ENCODE results near the gene CAMKMT. TPM values are rescaled to one million over a fixed set of nuclear protein-coding genes. Genes with fewer than 3 reads are reported as not detected.

The CAMKMT gene
- total RNA-seq, 2 experiments from 2014 or later, result 11.9 to 13.9 TPM

DNA sequence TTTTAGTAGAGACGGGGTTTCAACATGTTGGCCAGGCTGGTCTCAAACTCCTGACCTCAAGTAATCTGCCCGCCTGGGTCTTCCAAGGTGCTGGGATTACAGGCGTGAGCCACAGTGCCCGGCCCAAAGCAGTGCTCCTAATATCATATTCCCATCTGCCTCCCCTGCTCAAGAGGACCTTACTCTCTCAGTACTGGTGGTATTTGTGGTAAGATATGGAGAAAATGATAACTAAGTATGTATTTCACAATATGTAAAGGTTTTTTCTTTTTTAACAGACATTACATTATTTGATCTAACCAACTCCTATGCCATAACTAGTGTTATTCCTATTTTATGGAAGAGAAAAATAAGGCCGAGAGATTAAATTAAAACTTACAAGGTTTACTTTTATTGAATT, 201.0 kb downstream of the CAMKMT start:
- intact Hi-C loops (cut with DNase I, micrococcal nuclease), result no loop called here
- H3K27me3 Mint-ChIP-seq, result no peaks in the 10 kb centered on the region
- H3K4me3 ChIP-seq (ENCODE audit: low read length), result no peak overlapping the region
- no peak overlapping the region for H3K4me3 Mint-ChIP-seq
- H3K27me3 ChIP-seq (ENCODE audit: control insufficient read depth in 1 of 2, insufficient read depth in 2 of 2, low read length in 2 of 2), result no peaks in the 10 kb centered on the region
- H3K27ac ChIP-seq (ENCODE audit: low read depth in 1 of 2, low read length in 2 of 2), result no peak overlapping the region
- TF ChIP-seq, protein P1, sequence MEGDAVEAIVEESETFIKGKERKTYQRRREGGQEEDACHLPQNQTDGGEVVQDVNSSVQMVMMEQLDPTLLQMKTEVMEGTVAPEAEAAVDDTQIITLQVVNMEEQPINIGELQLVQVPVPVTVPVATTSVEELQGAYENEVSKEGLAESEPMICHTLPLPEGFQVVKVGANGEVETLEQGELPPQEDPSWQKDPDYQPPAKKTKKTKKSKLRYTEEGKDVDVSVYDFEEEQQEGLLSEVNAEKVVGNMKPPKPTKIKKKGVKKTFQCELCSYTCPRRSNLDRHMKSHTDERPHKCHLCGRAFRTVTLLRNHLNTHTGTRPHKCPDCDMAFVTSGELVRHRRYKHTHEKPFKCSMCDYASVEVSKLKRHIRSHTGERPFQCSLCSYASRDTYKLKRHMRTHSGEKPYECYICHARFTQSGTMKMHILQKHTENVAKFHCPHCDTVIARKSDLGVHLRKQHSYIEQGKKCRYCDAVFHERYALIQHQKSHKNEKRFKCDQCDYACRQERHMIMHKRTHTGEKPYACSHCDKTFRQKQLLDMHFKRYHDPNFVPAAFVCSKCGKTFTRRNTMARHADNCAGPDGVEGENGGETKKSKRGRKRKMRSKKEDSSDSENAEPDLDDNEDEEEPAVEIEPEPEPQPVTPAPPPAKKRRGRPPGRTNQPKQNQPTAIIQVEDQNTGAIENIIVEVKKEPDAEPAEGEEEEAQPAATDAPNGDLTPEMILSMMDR (IDR thresholded peaks at IDR 0.05), result no peak
- H3K36me3 Mint-ChIP-seq (ENCODE audit: low read depth), result peaks cover 18% of the 10 kb centered on the region
- H3K9me3 Mint-ChIP-seq, result no peaks in the 10 kb centered on the region
- CTCF ChIA-PET, result no interaction called here
- POLR2A ChIA-PET, result no interaction called here
- ATAC-seq (ENCODE audit: poor library complexity), result no peak
- no peaks in the 10 kb centered on the region for H3K4me1 ChIP-seq (ENCODE audit: insufficient read depth, low read length)
- no peaks in the 10 kb centered on the region for H3K9me3 ChIP-seq (ENCODE audit: control insufficient read depth in 1 of 2, insufficient read depth in 1 of 2, low read length in 2 of 2)
- H3K4me1 Mint-ChIP-seq (ENCODE audit: low read depth), result no peaks in the 10 kb centered on the region
- no peak overlapping the region for H3K27ac Mint-ChIP-seq
- DNase-seq, result no peak
- peaks cover 4% of the 10 kb centered on the region for H3K36me3 ChIP-seq (ENCODE audit: insufficient read depth, low read length)

DNA sequence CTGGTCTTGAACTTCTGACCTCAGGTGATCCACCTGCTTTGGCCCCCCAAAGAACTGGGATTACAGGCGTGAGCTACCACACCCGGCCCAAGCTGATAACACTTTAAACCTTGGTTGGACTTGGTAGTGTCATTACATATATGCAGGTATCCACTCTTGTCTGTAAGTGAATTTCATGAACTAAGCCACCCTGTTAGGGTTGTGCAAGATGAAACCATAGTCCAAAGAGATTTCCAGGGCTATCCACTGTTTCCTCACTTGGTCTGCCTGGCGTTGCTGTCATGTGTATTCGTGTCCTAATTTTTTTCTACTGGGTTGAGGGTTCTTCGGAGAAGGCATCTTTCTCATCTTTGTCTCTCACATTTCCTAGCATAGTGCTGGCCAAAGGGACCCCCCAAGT, 203.0 kb downstream of the CAMKMT start:
- DNase-seq (no peak), ATAC-seq (ENCODE audit: poor library complexity) (no peak)
- Mint-ChIP-seq H3K9me3 (no peaks in the 10 kb centered on the region), H3K27ac (no peak overlapping the region), H3K27me3 (no peaks in the 10 kb centered on the region), H3K36me3 (ENCODE audit: low read depth) (peaks cover 12% of the 10 kb centered on the region), H3K4me1 (ENCODE audit: low read depth) (peaks cover 17% of the 10 kb centered on the region), H3K4me3 (no peak overlapping the region)
- TF ChIP-seq, protein P1 (IDR thresholded peaks at IDR 0.05), result no peak
- peaks cover 4% of the 10 kb centered on the region for H3K36me3 ChIP-seq (ENCODE audit: insufficient read depth, low read length)
- intact Hi-C loops (cut with DNase I, micrococcal nuclease), result no loop called here
- no peaks in the 10 kb centered on the region for H3K4me1 ChIP-seq (ENCODE audit: insufficient read depth, low read length)
- no peaks in the 10 kb centered on the region for H3K9me3 ChIP-seq (ENCODE audit: control insufficient read depth in 1 of 2, insufficient read depth in 1 of 2, low read length in 2 of 2)
- no peak overlapping the region for H3K4me3 ChIP-seq (ENCODE audit: low read length)
- ChIA-PET CTCF (no interaction called here), POLR2A (no interaction called here)
- H3K27me3 ChIP-seq (ENCODE audit: control insufficient read depth in 1 of 2, insufficient read depth in 2 of 2, low read length in 2 of 2), result no peaks in the 10 kb centered on the region
- no peak overlapping the region for H3K27ac ChIP-seq (ENCODE audit: low read depth in 1 of 2, low read length in 2 of 2)

- DNase-seq, result no peak
- Histone ChIP-seq H3K9me3 (ENCODE audit: control insufficient read depth in 1 of 2, insufficient read depth in 1 of 2, low read length in 2 of 2) (no peaks in the 10 kb centered on the region), H3K36me3 (ENCODE audit: insufficient read depth, low read length) (peaks cover 4% of the 10 kb centered on the region), H3K27me3 (ENCODE audit: control insufficient read depth in 1 of 2, insufficient read depth in 2 of 2, low read length in 2 of 2) (no peaks in the 10 kb centered on the region), H3K27ac (ENCODE audit: low read depth in 1 of 2, low read length in 2 of 2) (no peak overlapping the region), H3K4me1 (ENCODE audit: insufficient read depth, low read length) (no peaks in the 10 kb centered on the region), H3K4me3 (ENCODE audit: low read length) (no peak overlapping the region)
- intact Hi-C loops (cut with DNase I, micrococcal nuclease), result no loop called here
- Mint-ChIP-seq H3K27ac (no peak overlapping the region), H3K36me3 (ENCODE audit: low read depth) (peaks cover 12% of the 10 kb centered on the region), H3K4me1 (ENCODE audit: low read depth) (peaks cover 30% of the 10 kb centered on the region), H3K27me3 (no peaks in the 10 kb centered on the region), H3K9me3 (no peaks in the 10 kb centered on the region), H3K4me3 (no peak overlapping the region)
- TF ChIP-seq, protein P1 (IDR thresholded peaks at IDR 0.05), result no peak
- ChIA-PET CTCF (no interaction called here), POLR2A (no interaction called here)
- no peak for ATAC-seq (ENCODE audit: poor library complexity)
Observed at GRCh38 chr2:44566059-44566458, 204.3 kb downstream of the CAMKMT start.
